ENCODE results near the gene BATF.
A peak's percentile ranks its signal among the peaks of the same experiment; 100 is the strongest.

The BATF gene

GRCh38 chr14:75559045-75559444 is 36.8 kb downstream of the BATF start:
- FAIRE-seq (no peak), DNase-seq (ENCODE audit: insufficient read length, low spot score) (no peak)

GRCh38 chr14:75559451-75560222 is 37.4 kb downstream of the BATF start:
- DNase-seq (ENCODE audit: insufficient read length, low spot score), result no peak
- FAIRE-seq, result no peak

GRCh38 chr14:75561013-75561432 is 38.8 kb downstream of the BATF start:
- peak; percentile 96 for DNase-seq (ENCODE audit: insufficient read length, low spot score)
- FAIRE-seq, result peak; percentile 72

DNA sequence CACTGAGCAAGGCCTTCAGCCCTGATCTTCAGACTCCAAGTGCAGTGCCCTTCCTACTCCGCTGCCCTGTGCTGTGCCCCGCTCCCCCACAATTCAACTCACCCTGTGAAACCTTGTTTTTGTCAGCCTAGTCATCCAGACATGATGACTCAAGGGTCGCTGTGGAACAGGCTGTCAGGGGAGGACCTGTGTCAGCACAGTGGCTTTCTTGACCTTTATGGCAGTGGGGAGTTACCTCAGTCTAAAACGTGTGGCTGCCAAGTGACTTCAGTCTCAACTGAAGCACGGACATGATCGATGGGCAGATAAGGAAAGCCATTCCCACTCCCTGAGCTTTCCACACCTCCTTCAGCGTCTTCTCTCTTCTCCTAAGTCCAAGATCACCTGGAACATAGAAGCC is 39.8 kb downstream of the BATF start:
- no peak for FAIRE-seq
- no peak for DNase-seq (ENCODE audit: insufficient read length, low spot score)

GRCh38 chr14:75562489-75562888 is 40.2 kb downstream of the BATF start:
- no peak for FAIRE-seq
- DNase-seq (ENCODE audit: insufficient read length, low spot score), result no peak

DNA sequence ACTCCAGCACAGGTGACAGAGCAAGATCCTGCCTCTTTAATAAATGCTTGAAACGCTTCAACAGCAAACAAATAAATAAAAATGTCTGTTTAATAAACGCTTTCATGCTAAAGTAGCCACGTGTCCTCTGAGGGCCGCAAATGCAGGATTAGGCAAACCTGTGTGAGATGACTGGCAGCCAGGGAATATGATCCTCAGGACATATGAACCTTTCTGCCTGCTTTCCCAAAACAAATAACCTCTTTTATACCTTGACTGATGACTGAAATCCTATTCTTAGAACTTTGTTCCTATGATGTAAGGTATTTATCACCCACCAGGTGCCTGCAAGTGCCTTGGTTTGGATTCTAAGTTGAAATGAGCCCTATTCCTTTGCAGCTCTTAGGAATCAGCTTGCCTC is 41.7 kb downstream of the BATF start:
- DNase-seq (ENCODE audit: insufficient read length, low spot score) (no peak), FAIRE-seq (no peak)

GRCh38 chr14:75565056-75565455 is 42.8 kb downstream of the BATF start:
- no peak for DNase-seq (ENCODE audit: insufficient read length, low spot score)
- FAIRE-seq, result no peak

DNA sequence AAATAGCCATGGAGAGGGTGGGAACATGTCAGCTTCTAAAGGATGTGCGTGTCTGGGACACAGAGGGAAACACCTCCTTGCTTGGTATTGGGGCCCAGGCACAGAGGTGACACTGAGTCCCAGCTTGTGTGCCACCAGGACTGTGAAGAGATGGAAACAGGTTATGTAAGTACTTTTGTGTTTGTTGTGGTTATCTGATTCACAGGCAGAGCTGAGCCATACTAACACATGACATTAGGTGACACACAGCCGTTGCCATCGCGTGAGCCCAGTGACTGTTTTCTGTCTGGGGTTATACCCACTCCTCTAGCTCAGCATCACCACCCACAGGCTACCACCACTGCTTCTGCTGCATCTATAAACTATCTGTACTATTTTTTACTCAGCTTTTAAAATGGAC is 44.1 kb downstream of the BATF start:
- DNase-seq (ENCODE audit: insufficient read length, low spot score) (no peak), FAIRE-seq (peak; percentile 36)

- DNase-seq (ENCODE audit: insufficient read length, low spot score) (no peak), FAIRE-seq (peak; percentile 49)
Measured at GRCh38 chr14:75566752-75567151, 44.5 kb downstream of the BATF start.

GRCh38 chr14:75568140-75568539 is 45.9 kb downstream of the BATF start:
- FAIRE-seq (peak; percentile 16), DNase-seq (ENCODE audit: insufficient read length, low spot score) (no peak)

- FAIRE-seq (no peak), DNase-seq (ENCODE audit: insufficient read length, low spot score) (no peak)
Measured at GRCh38 chr14:75568791-75569190, 46.5 kb downstream of the BATF start.

GRCh38 chr14:75570797-75571196 is 48.5 kb downstream of the BATF start:
- DNase-seq (ENCODE audit: insufficient read length, low spot score) (no peak), FAIRE-seq (peak; percentile 80)

DNA sequence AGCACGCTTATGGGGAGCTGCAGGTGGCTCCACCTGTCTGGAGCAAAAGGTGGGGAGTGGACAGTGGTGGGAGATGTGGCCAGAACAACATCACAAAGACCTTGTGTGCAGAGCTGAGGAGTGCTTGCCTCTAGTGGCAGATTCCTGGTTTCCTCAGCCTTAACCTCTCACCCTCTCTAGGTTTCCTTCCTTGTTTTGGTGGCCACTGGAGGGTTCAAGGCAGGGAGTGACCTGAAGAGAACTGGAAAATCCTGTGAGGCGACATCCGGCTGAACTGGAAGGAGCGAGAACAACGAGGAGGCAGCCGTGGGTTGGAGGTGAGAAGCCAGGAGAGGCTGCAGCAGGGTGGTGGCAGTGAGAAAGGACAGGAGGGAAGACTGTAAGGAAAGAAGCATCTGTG is 49.8 kb downstream of the BATF start:
- FAIRE-seq (peak; percentile 13), DNase-seq (ENCODE audit: insufficient read length, low spot score) (no peak)

- no peak for FAIRE-seq
Measured at GRCh38 chr14:75577090-75577489, 54.8 kb downstream of the BATF start.

GRCh38 chr14:75577729-75578101 is 55.4 kb downstream of the BATF start:
- DNase-seq (ENCODE audit: insufficient read length, low spot score) (peak; percentile 98), FAIRE-seq (peak; percentile 95)

More at GRCh38 chr14:75577090-75577489, 54.8 kb downstream of the BATF start:
- no peak for DNase-seq (ENCODE audit: insufficient read length, low spot score)

GRCh38 chr14:75578102-75578785 is 56.0 kb downstream of the BATF start, which contains the start of gene FLVCR2:
Gene FLVCR2 (plus strand): TSS chr14:75578620. CDS start chr14:75578973, 353 bp downstream.
- DNase-seq (ENCODE audit: insufficient read length, low spot score), result peak; percentile 95

GRCh38 chr14:75578786-75579337 is 56.6 kb downstream of the BATF start:
- FAIRE-seq, result no peak
- DNase-seq (ENCODE audit: insufficient read length, low spot score), result peak; percentile 80

More at GRCh38 chr14:75578102-75578785, 56.0 kb downstream of the BATF start, which contains the start of gene FLVCR2:
- peak; percentile 95 for FAIRE-seq

DNA sequence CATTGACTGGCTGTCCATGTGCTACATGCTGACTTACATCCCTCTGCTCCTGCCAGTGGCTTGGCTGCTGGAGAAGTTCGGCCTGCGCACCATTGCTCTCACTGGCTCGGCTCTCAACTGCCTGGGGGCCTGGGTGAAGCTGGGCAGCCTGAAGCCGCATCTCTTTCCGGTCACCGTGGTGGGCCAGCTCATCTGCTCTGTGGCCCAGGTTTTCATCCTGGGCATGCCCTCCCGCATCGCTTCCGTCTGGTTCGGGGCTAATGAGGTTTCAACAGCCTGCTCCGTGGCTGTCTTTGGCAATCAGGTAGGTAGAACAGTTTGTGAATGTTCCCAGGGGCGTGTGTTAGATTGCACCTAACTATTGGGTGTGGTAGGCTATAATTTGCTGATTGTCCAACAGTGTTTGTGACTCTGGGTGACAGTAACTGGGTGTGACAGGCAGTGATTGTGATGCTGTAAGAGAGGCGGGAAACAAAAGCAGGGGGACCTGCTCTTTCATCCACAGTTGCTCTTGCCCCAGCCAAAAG is 57.1 kb downstream of the BATF start:
- DNase-seq (ENCODE audit: insufficient read length, low spot score), result no peak
- FAIRE-seq, result peak; percentile 71

DNA sequence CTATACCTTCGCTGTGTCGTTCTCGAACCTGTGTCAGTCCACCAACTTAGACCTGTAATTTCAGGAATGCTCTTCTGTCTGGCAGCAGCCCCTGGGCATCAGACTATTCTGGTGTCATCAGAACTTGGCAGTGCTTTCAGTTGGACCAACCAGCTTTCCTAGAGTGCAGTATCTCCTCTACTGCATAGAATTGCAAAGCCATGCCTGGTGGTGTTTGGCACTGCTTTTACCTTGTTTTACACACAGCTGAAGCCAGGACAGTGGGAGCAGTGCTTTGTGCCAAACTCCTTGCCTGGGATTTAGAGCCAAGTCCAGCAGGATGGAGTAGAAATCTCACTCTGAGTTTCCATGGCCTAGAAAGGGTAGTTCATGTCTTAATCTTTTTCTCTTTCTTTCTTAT is 57.6 kb downstream of the BATF start:
- DNase-seq (ENCODE audit: insufficient read length, low spot score) (no peak), FAIRE-seq (peak; percentile 54)

DNA sequence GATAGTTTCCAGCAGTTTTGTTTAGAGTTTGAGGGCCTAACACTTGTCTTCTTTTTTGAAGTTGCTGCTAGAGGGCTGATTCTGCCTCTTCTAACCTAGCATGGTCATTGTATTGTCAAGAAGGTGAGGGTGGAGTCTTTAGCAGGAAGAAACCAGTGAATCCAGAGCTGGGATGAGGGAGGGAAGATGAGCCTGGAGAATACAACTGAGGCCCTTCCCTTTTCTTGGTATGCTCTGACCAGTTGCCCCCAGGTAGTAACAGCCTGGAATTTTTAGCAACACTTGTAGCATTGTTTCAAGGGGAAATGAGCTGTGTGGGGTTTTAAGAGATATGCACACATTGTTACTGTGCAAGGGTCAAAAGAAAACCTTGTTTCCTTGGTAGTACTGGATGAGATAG is 65.1 kb downstream of the BATF start:
- FAIRE-seq (no peak), DNase-seq (ENCODE audit: insufficient read length, low spot score) (no peak)

DNA sequence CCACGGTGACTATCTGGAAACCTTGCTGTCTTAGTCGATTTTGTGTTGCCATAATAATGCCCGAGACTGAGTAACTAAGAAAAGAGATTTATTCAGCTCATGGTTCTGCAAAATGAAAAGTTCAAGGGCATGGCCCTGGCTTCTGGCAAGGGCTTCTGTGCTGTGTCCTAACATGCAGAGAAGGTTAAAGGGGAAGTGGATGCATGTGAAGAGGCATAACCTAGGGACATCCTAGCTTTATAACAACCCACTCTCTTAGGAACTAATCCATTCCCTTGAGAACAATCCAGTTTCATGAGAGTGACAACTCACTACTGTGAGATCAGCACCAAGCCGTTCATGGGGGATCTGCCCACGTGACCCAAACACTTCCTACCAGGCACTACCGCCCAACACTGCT is 67.7 kb downstream of the BATF start:
- no peak for FAIRE-seq
- DNase-seq (ENCODE audit: insufficient read length, low spot score), result no peak

Data from HTR-8/SVneo (cell line).